Right ventricle myocardium superior (tissue), 1 donor: ENCODE results near the gene RAB7B. TPM values are rescaled to one million over a fixed set of nuclear protein-coding genes. Genes with fewer than 3 reads are reported as not detected.

Source experiments
- ATAC-seq: fragments of 200-7000 bp; cut with Tn5 transposase; one replicate; pipeline ENCODE4 v1.9.1; 2020; ENCODE audit warnings: mild to moderate bottlenecking; ENCODE audit not compliant: poor library complexity
- DNase-seq: peaks from one replicate; pipeline ENCODE4 v3.0.0-alpha.2; 2020
- intact Hi-C: fragments of 100-400 bp; cut with DNase I; formaldehyde crosslinking; loops from one replicate; pipeline ENCODE4 v1.11.2; 2022
- total RNA-seq: library from RNA; stranded (reverse); fragmentation: NEBNext Ultra II Directional; extraction: Animal tissue kit (Norgen Biotek cat#: 25700); gene quantifications from one replicate; pipeline ENCODE4 v1.2.1, GENCODE V29; 2021
- donor health status: DM: no; HTN: yes; CAD: no; lungs with severe emphysema.

Gene RAB7B
- total RNA-seq, 1 donor from 2014 or later = 1.2 TPM

- DNase-seq (no peak), ATAC-seq (no peak)
- intact Hi-C loops = no loop called here
Observed at GRCh38 chr1:205942631-205943159, 60.5 kb downstream of the RAB7B start.

GRCh38 chr1:205940710-205941109 is 62.5 kb downstream of the RAB7B start:
- ATAC-seq = peak; percentile 69
- no peak for DNase-seq
- intact Hi-C loops = no loop called here

- peak; percentile 28 for ATAC-seq
- intact Hi-C loops = no loop called here
- DNase-seq = no peak
Observed at GRCh38 chr1:205939690-205940330, 63.4 kb downstream of the RAB7B start.

- DNase-seq (no peak), ATAC-seq (no peak)
- intact Hi-C loops = no loop called here
Observed at GRCh38 chr1:205938682-205939081, 64.5 kb downstream of the RAB7B start.

- intact Hi-C loops = no loop called here
- ATAC-seq = no peak
Observed at GRCh38 chr1:205936846-205937586, 66.2 kb downstream of the RAB7B start.

GRCh38 chr1:205936311-205936710 is 66.9 kb downstream of the RAB7B start:
- intact Hi-C loops = no loop called here
- DNase-seq = no peak
- ATAC-seq = no peak

More at GRCh38 chr1:205936846-205937586, 66.2 kb downstream of the RAB7B start:
- no peak for DNase-seq

- no peak for ATAC-seq
- intact Hi-C loops = no loop called here
- DNase-seq = no peak
Observed at GRCh38 chr1:205935869-205936268, 67.3 kb downstream of the RAB7B start.

- intact Hi-C loops = no loop called here
- ATAC-seq (no peak), DNase-seq (no peak)
Observed at GRCh38 chr1:205934788-205935187, 68.4 kb downstream of the RAB7B start.

GRCh38 chr1:205933671-205934618 is 69.2 kb downstream of the RAB7B start:
- ATAC-seq = no peak
- no peak for DNase-seq
- intact Hi-C loops = no loop called here

GRCh38 chr1:205932776-205933175 is 70.4 kb downstream of the RAB7B start:
- ATAC-seq (no peak), DNase-seq (no peak)
- intact Hi-C loops = no loop called here

GRCh38 chr1:205930799-205931281 is 72.4 kb downstream of the RAB7B start:
- ATAC-seq = no peak
- intact Hi-C loops = no loop called here
- DNase-seq = no peak

GRCh38 chr1:205930195-205930577 is 73.0 kb downstream of the RAB7B start:
- intact Hi-C loops = no loop called here
- ATAC-seq (no peak), DNase-seq (no peak)

- DNase-seq = no peak
- intact Hi-C loops = no loop called here
- no peak for ATAC-seq
Observed at GRCh38 chr1:205929496-205930194, 73.5 kb downstream of the RAB7B start.

GRCh38 chr1:205928317-205928716 is 74.9 kb downstream of the RAB7B start:
- intact Hi-C loops = no loop called here
- DNase-seq (no peak), ATAC-seq (no peak)

- no peak for DNase-seq
- no peak for ATAC-seq
- intact Hi-C loops = no loop called here
Observed at GRCh38 chr1:205927676-205928075, 75.5 kb downstream of the RAB7B start.

GRCh38 chr1:205927247-205927646 is 75.9 kb downstream of the RAB7B start:
- DNase-seq = no peak
- intact Hi-C loops = no loop called here
- no peak for ATAC-seq
